ENCODE data around the gene NEK1. TPM values are rescaled to one million over a fixed set of nuclear protein-coding genes. Genes with fewer than 3 reads are reported as not detected.
"Not testable (repeated sequence)": the region's sequence is repeated elsewhere in the genome, so short reads cannot be mapped to it uniquely, and the experiment has no call there.

The NEK1 gene
- total RNA-seq, 1 donor from 2014 or later = 9.1 TPM

- DNase-seq (ENCODE audit: low spot score) = no peak
Measured at GRCh38 chr4:169601016-169601771, 11.2 kb downstream of the NEK1 start.

DNA sequence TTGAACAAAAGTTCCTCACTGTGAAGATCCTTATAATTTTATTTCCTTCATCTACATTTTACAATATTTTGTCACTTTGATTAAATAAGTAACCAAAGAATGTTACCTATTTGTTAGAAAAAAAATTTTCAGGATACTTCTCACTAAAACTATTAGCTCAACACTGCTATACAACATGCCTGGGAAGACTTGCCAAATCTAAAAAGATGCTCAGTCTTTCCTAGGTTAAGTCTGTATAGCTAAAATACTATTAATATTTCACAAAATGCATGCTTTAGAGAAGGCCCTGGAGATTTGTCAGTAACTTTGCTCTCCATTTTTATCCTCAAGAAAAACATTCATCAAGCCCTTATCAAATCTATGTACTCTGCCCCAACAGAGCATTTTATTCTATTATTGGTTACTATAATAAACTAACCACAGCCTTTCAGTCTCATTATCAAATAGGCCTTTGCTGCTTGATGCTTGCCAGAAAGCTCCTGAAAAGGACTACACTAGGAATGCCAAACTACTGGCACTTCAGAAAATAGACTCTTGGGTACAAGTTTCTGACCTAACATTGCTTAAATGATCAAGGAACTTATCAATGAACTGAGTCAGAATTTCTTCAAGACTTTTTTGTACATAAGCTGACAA, 17.7 kb downstream of the NEK1 start:
- DNase-seq (ENCODE audit: low spot score) = no peak

- DNase-seq (ENCODE audit: low spot score) = no peak
Measured at GRCh38 chr4:169593050-169593560, 19.3 kb downstream of the NEK1 start.

GRCh38 chr4:169583563-169583962, 28.8 kb downstream of the NEK1 start:
- no peak for DNase-seq (ENCODE audit: low spot score)

GRCh38 chr4:169582706-169583105, 29.7 kb downstream of the NEK1 start:
- no peak for DNase-seq (ENCODE audit: low spot score)

GRCh38 chr4:169582203-169582602, 30.2 kb downstream of the NEK1 start:
- DNase-seq (ENCODE audit: low spot score) = no peak

- no peak for DNase-seq (ENCODE audit: low spot score)
Measured at GRCh38 chr4:169573889-169574288, 38.5 kb downstream of the NEK1 start.

GRCh38 chr4:169571435-169571834, 40.9 kb downstream of the NEK1 start:
- no peak for DNase-seq (ENCODE audit: low spot score)

- not testable (repeated sequence) for DNase-seq (ENCODE audit: low spot score)
Measured at GRCh38 chr4:169571012-169571411, 41.4 kb downstream of the NEK1 start.

DNA sequence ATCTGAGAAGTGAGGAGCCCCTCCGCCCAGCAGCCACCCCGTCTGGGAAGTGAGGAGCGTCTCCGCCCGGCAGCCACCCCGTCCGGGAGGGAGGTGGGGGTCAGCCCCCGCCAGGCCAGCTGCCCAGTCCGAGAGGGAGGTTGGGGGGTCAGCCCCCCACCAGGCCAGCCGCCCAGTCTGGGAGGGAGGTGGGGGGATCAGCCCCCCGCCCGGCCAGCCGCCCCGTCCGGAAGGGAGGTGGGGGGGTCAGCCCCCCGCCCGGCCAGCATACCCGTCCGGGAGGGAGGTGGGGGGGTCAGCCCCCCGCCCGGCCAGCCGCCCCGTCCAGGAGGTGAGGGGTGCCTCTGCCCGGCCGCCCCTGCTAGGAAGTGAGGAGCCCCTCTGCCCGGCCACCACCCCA, 42.1 kb downstream of the NEK1 start:
- not testable (repeated sequence) for DNase-seq (ENCODE audit: low spot score)

DNA sequence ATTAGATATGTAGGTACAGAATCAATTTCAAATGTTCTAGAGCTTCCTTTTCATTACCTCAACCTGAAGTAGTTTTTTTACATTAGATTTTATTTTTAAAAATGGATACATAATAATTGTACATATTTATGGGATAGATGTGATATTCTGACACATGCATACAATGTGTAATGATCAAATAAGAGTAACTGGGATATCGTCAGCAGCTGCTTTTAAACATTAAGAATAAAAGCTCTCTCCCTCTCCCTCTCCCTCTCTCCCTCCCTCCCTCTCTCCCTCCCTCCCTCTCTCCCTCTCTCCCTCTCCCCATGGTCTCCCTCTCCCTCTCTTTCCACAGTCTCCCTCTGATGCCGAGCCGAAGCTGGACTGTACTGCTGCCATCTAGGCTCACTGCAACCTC, 43.2 kb downstream of the NEK1 start:
- DNase-seq (ENCODE audit: low spot score) = not testable (repeated sequence)

- no peak for DNase-seq (ENCODE audit: low spot score)
Measured at GRCh38 chr4:169567916-169568315, 44.5 kb downstream of the NEK1 start.

DNA sequence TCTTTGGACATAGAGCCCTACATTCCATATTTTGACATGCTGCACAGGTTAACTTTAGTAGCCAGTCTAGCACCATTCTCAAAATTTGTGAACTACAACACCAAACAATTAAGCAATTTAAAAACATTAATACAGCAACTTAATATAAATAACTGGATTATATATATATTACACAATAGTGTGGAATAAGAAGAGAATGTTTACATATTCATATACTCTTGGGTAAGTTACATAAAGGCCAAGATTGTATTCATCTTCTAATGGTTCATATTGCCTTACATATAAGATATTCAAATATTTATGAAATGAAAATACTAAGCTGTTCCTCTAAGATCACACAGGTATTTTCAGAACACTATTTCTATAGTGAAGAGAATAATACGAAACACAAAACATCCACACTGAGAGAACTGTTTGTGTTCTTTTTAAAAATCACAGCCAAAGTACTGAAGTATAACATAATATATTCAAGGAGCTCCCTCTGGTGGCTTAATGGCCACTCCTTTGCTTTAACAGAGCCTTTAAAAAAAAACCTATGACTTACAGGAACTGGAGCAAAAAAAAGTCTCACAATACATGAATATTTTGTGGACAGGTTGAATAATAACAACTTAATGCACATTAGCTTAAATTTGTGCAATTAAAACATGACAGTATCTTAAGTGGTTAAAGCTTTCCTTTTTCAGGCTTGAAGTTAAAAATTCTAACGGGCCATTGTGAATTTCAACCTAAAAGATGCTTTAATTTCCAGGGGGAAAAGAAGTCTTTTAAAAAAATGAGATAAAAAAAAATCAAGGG, 46.2 kb downstream of the NEK1 start:
- DNase-seq (ENCODE audit: low spot score) = no peak

GRCh38 chr4:169565606-169566005, 46.8 kb downstream of the NEK1 start:
- no peak for DNase-seq (ENCODE audit: low spot score)

GRCh38 chr4:169557061-169557636, 55.2 kb downstream of the NEK1 start:
- DNase-seq (ENCODE audit: low spot score) = no peak

- DNase-seq (ENCODE audit: low spot score) = not testable (repeated sequence)
Measured at GRCh38 chr4:169546548-169546947, 65.8 kb downstream of the NEK1 start.

GRCh38 chr4:169540774-169541173, 71.6 kb downstream of the NEK1 start:
- no peak for DNase-seq (ENCODE audit: low spot score)

GRCh38 chr4:169530048-169530447, 82.3 kb downstream of the NEK1 start:
- DNase-seq (ENCODE audit: low spot score) = no peak

DNA sequence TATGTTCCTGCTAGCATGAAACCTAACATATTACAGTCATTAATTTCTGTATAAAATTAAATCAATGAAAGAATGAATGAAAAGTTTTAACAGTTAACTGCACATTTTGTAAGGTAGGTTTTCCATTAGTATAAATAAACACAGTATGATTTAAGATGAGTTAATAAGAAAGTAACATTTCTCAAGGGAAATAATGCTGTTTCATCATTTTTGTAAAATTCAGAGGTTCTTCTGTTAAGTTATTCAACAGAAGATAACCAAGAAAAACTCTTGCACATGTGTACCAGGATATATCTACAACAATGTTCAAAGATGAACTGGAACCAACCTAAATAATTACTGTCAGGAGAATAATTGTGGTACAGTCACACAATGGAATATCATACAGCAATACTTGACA, 88.6 kb downstream of the NEK1 start:
- no peak for DNase-seq (ENCODE audit: low spot score)

- no peak for DNase-seq (ENCODE audit: low spot score)
Measured at GRCh38 chr4:169510617-169511016, 101.8 kb downstream of the NEK1 start.

DNA sequence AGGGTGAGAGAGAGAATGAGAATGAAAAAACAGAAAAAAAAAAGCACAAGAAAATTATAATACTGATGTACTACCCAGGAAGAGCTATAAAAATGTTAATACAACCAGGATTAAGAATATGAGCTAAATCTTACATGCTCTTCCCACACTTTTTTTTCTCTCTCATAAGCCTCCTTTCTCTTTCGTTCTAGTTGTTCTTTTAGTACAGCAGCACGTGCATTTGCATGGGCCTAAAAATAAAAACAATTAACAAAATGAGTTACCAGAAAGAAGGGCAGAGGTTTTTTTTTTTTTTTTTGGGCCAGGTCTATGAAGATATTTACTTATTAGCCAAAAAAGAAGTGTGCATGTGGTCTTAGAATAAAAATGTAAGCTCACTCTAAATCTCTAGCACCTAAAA, 105.5 kb downstream of the NEK1 start:
- no peak for DNase-seq (ENCODE audit: low spot score)

- DNase-seq (ENCODE audit: low spot score) = not testable (repeated sequence)
Measured at GRCh38 chr4:169499907-169500306, 112.5 kb downstream of the NEK1 start.
